ENCODE results near the gene GRPEL1.

GRPEL1 gene

DNA sequence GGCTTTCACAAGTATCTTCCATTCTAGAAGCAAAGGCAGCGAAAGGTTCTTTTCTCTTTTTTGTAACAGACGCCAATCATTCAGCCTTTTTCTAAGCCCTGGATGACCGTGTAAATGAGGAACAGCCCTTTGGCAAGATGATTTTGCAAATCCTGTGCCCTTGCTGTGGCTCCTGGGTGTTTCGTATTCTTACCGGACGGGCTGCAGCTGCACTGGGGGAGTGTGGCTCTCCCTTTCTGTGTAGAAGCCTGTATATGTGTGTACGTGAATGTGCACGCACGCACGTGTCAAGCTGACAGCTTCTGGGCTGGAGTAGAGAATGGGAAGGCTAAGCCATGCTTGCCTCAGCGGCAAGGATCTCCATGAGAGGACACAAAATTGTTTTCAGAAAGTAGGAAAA, 8.2 kb downstream of the GRPEL1 start:
- no peaks in the 10 kb centered on the region for H3K9me3 ChIP-seq (ENCODE audit: control insufficient read depth, insufficient read depth, low read length)
- H3K4me1 ChIP-seq (ENCODE audit: control insufficient read depth, insufficient read depth, low read length), result no peaks in the 10 kb centered on the region
- H3K4me3 ChIP-seq (ENCODE audit: low read depth, low read length), result no peak overlapping the region
- peaks cover 34% of the 10 kb centered on the region for H3K36me3 ChIP-seq (ENCODE audit: control insufficient read depth, insufficient read depth, low read length)
- no peak overlapping the region for H3K9ac ChIP-seq (ENCODE audit: low read depth, low read length)
- H3K27me3 ChIP-seq (ENCODE audit: control insufficient read depth, insufficient read depth, low read length), result no peaks in the 10 kb centered on the region

DNA sequence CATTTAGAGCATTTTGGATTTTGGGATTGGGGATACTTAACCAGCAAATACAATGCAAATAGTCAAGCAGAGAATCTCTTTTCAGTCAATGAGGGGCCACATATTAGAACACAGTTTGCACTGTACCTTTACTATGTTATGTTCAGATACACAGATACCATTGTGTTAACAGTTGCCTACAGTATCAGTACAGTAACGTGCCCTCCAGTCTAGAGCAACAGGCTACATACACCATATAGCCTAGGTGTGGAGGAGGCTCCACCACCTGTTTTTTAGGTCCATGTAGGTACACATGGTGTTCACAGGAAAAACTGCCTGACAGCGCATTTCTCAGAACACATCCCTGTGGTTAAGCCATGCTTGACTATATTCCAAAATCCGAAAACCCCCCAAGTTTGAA, 9.1 kb downstream of the GRPEL1 start:
- Histone ChIP-seq H3K27me3 (ENCODE audit: control insufficient read depth, insufficient read depth, low read length) (no peaks in the 10 kb centered on the region), H3K36me3 (ENCODE audit: control insufficient read depth, insufficient read depth, low read length) (peaks cover 32% of the 10 kb centered on the region), H3K9ac (ENCODE audit: low read depth, low read length) (no peak overlapping the region), H3K4me1 (ENCODE audit: control insufficient read depth, insufficient read depth, low read length) (no peaks in the 10 kb centered on the region), H3K9me3 (ENCODE audit: control insufficient read depth, insufficient read depth, low read length) (no peaks in the 10 kb centered on the region), H3K4me3 (ENCODE audit: low read depth, low read length) (no peak overlapping the region)

DNA sequence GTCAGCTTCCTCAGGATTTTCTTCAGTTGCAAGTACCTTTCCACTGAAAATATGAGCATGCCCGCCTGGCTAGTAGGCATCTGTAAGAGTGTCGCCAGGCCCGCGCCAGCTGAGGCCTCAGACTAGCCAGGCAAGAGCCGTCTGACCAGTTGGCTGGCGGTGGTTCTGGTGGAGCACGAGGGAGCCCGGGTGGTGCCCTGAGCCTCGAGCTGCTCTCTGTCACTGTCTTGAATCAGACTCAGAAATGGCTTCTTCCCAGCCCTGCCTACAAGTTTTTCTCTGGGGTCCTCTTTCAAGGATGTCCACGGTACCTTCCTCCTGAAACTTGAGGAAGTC, 11.9 kb downstream of the GRPEL1 start:
- peaks cover 14% of the 10 kb centered on the region for H3K36me3 ChIP-seq (ENCODE audit: control insufficient read depth, insufficient read depth, low read length)

DNA sequence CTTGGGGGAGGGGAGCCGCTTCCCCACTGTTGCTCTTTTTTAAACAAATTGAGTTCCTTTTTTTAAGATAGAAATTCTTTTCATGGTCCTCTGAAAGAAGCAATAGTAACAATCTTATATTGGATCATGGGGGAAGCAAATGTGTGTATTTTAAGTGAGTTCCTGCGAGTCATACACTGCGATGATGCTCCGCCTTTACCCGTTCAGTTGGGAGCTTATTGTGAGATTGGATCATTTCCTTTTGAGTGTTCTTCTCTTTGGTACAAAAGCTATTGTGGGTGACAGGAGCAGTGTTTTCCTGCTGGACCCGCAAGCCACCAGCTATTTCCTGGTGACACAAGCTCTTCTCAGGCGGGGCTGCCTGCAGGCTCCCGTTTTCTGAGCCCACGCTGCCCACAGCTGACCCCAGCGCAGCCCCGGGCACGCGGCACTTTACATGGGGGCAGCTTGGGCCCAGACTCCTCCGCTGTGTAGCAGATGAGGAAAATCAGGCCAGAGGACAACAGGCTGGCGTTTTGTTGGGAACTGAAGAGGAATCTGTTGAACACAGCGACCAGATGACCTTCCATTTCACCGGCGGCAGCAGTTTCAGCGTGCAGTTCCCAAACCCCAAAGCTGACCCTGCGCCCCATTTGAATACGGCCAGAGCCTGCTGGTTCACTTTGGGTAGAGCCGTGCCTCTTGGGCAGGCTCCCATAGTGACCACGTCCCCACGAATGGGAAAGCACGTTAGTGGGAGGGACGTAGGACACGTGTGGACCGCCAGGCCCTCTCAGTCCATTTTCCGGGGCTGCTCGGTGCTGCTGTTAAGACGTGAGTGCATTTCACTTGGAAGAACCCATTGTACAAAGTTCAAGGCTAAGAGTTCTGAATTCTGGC, 12.5 kb downstream of the GRPEL1 start:
- H3K9ac ChIP-seq (ENCODE audit: low read depth, low read length), result no peak overlapping the region
- H3K4me1 ChIP-seq (ENCODE audit: control insufficient read depth, insufficient read depth, low read length), result no peaks in the 10 kb centered on the region
- peaks cover 8% of the 10 kb centered on the region for H3K36me3 ChIP-seq (ENCODE audit: control insufficient read depth, insufficient read depth, low read length)
- H3K9me3 ChIP-seq (ENCODE audit: control insufficient read depth, insufficient read depth, low read length), result no peaks in the 10 kb centered on the region
- no peak overlapping the region for H3K4me3 ChIP-seq (ENCODE audit: low read depth, low read length)
- H3K27me3 ChIP-seq (ENCODE audit: control insufficient read depth, insufficient read depth, low read length), result no peaks in the 10 kb centered on the region

More for the DNA sequence above, 11.9 kb downstream of the GRPEL1 start:
- H3K4me1 ChIP-seq (ENCODE audit: control insufficient read depth, insufficient read depth, low read length), result no peaks in the 10 kb centered on the region
- no peaks in the 10 kb centered on the region for H3K27me3 ChIP-seq (ENCODE audit: control insufficient read depth, insufficient read depth, low read length)
- H3K9ac ChIP-seq (ENCODE audit: low read depth, low read length), result no peak overlapping the region
- H3K4me3 ChIP-seq (ENCODE audit: low read depth, low read length), result no peak overlapping the region
- H3K9me3 ChIP-seq (ENCODE audit: control insufficient read depth, insufficient read depth, low read length), result no peaks in the 10 kb centered on the region

DNA sequence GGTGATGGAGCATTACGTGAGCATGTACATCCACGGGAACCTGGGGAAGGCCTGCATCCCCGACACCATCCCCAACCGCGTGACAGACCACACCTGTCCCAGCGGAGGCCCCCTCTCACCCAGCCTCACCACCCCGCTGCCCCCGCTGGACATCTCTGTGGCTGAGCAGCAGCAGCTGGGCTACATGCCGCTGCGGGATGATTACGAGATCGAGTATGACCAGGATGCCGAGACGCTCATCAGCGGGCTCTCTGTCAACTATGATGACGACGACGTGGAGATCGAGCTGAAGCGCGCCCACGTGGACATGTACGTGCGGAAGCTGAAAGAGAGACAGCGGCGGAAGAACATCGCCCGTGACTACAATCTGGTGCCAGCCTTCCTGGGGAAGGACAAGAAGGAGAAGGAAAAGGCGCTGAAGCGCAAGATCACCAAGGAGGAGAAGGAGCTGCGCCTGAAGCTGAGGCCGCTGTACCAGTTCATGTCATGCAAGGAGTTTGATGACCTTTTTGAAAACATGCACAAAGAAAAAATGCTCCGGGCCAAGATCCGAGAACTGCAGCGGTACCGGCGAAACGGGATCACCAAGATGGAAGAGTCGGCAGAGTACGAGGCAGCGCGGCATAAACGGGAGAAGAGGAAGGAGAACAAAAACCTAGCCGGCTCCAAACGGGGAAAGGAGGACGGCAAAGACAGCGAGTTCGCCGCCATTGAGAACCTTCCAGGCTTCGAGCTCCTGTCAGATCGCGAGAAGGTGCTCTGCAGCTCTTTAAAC, 13.6 kb downstream of the GRPEL1 start:
- Histone ChIP-seq H3K4me1 (ENCODE audit: control insufficient read depth, insufficient read depth, low read length) (no peaks in the 10 kb centered on the region), H3K27me3 (ENCODE audit: control insufficient read depth, insufficient read depth, low read length) (no peaks in the 10 kb centered on the region), H3K9ac (ENCODE audit: low read depth, low read length) (no peak overlapping the region), H3K4me3 (ENCODE audit: low read depth, low read length) (no peak overlapping the region), H3K9me3 (ENCODE audit: control insufficient read depth, insufficient read depth, low read length) (no peaks in the 10 kb centered on the region), H3K36me3 (ENCODE audit: control insufficient read depth, insufficient read depth, low read length) (peaks cover 8% of the 10 kb centered on the region)

DNA sequence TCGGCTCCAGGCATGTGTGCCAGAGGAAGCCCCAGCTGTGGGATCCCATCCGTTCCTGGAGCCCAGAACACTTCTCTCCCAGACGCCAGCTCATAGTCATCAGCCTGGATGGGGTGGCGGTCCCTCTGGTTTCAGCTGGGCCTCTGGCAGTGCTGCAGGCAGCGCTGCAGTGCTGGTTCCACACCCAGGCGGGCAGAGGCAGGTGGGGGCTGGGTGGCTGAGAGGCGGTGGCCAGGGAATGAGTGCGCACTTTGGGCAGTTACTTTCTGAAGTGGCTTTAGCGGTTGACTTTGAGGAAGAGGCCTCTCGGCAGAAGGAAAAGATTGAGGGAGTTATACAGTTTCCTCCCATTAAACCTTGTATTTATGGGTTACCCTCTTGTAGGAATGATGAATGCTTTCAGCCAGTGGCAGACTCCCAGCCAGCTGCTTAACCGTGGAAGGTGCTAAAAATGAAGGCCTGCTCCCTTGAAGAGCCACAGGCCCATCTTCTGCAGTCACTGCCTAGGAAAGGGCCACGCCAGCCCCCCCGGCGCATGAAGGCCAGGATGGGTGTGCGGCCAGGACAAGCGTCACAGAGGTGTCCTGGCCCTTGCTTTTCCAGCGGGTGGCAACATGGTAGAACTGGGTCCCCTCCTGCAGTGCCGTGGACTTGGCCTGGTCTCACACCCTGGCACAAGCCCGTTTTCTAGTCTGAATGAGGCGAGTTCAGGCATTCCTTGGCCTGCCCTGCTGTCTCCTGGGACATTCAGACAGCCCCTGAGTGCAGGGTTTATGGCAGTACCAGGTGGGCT, 14.7 kb downstream of the GRPEL1 start:
- Histone ChIP-seq H3K36me3 (ENCODE audit: control insufficient read depth, insufficient read depth, low read length) (peaks cover 8% of the 10 kb centered on the region), H3K9me3 (ENCODE audit: control insufficient read depth, insufficient read depth, low read length) (no peaks in the 10 kb centered on the region), H3K4me1 (ENCODE audit: control insufficient read depth, insufficient read depth, low read length) (no peaks in the 10 kb centered on the region), H3K27me3 (ENCODE audit: control insufficient read depth, insufficient read depth, low read length) (no peaks in the 10 kb centered on the region), H3K9ac (ENCODE audit: low read depth, low read length) (no peak overlapping the region), H3K4me3 (ENCODE audit: low read depth, low read length) (no peak overlapping the region)

DNA sequence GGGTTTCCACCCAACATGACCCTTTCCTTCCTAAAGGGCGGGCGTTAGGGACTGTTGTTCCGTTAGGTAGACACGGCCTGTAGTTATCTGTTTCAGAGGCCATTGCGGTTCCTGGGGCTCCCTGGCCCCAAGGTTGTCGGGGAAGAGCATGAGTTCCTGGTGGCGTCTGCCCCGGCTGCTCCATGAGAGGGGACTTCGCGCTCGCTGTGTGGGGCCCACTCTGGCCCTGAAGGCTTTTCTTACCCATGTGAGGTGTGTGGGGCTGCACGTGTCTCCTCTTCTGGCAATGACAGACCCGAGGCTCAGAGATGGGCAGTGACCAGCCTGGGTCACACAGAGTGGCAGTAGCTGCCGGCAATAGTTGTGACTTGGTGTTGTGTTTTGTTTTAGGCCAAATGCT, 15.6 kb downstream of the GRPEL1 start:
- no peak overlapping the region for H3K9ac ChIP-seq (ENCODE audit: low read depth, low read length)

DNA sequence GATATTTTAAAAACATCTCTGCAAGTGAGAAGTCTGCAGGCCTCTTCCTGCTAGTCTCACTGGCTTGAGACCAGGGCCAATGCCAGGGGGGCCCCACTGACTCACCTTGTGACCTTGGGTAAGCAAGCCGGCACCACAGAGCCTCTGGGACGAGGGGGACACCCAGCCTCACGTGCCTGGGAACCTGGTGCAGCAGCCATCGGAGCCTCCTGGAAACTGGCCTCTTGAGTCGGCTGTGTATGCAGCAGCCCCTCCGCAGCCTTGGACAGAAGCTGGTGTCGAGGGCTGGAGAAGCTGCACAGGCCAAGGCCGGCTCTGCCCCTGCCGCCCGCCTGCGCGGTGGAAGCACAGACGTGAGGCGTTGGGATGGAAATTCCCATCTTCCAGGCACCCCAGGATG, 16.0 kb downstream of the GRPEL1 start:
- no peak overlapping the region for H3K9ac ChIP-seq (ENCODE audit: low read depth, low read length)
- no peaks in the 10 kb centered on the region for H3K27me3 ChIP-seq (ENCODE audit: control insufficient read depth, insufficient read depth, low read length)
- no peak overlapping the region for H3K4me3 ChIP-seq (ENCODE audit: low read depth, low read length)
- H3K4me1 ChIP-seq (ENCODE audit: control insufficient read depth, insufficient read depth, low read length), result no peaks in the 10 kb centered on the region
- H3K36me3 ChIP-seq (ENCODE audit: control insufficient read depth, insufficient read depth, low read length), result peaks cover 8% of the 10 kb centered on the region
- no peaks in the 10 kb centered on the region for H3K9me3 ChIP-seq (ENCODE audit: control insufficient read depth, insufficient read depth, low read length)

More for the DNA sequence above, 15.6 kb downstream of the GRPEL1 start:
- Histone ChIP-seq H3K36me3 (ENCODE audit: control insufficient read depth, insufficient read depth, low read length) (peaks cover 8% of the 10 kb centered on the region), H3K27me3 (ENCODE audit: control insufficient read depth, insufficient read depth, low read length) (no peaks in the 10 kb centered on the region), H3K9me3 (ENCODE audit: control insufficient read depth, insufficient read depth, low read length) (no peaks in the 10 kb centered on the region), H3K4me1 (ENCODE audit: control insufficient read depth, insufficient read depth, low read length) (no peaks in the 10 kb centered on the region), H3K4me3 (ENCODE audit: low read depth, low read length) (no peak overlapping the region)

DNA sequence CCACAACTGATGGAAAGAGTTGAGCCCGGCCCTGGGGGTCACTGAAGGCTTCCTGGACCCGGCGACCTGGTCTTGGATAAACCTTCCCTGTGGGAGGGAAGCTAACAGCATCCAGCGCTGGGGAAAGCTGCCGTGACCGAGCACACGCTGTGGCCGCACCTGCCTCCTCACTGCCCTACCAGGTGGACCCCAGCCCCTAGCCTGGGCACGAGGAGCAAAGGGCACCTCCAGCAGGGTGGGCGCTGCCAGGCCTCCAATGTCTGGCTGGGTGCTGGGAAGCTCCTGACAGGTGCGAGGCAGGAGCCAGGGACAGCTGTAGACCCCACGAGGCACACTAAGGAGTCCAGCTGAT, 16.7 kb downstream of the GRPEL1 start:
- no peak overlapping the region for H3K9ac ChIP-seq (ENCODE audit: low read depth, low read length)
- peaks cover 10% of the 10 kb centered on the region for H3K36me3 ChIP-seq (ENCODE audit: control insufficient read depth, insufficient read depth, low read length)
- H3K9me3 ChIP-seq (ENCODE audit: control insufficient read depth, insufficient read depth, low read length), result no peaks in the 10 kb centered on the region
- no peaks in the 10 kb centered on the region for H3K27me3 ChIP-seq (ENCODE audit: control insufficient read depth, insufficient read depth, low read length)
- no peaks in the 10 kb centered on the region for H3K4me1 ChIP-seq (ENCODE audit: control insufficient read depth, insufficient read depth, low read length)
- H3K4me3 ChIP-seq (ENCODE audit: low read depth, low read length), result no peak overlapping the region

DNA sequence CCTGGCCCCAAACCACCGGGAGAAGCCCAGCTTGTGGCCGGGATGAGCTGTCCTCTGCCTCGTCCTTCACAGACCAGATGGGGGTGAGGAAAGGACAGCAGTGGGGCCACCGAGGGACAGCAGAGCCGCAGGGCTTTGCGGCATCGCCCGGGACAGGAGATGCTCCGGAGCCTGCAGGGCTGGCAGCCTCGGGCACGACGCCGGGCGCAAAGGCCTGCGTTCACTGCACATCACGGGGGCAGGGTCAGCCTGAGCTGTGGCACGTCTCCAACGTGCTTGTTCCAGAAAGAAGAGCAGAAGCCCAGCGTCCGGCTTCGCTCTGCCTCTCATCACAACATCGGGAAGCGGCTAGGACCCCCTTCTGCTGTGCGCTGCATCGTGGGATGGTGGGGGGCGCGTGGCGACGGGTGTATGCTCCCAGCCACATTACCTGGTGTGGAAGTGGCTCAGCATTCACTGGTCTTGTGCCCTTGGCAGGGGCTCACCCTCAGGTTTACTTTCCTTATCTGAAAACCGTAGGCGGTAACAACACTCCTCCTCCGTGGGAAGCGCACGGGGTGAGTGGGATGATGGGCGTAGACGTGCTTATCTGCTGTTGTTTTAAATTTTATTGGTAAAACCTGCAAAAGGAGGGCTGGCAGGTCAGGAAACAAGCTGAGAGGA, 17.3 kb downstream of the GRPEL1 start:
- H3K27me3 ChIP-seq (ENCODE audit: control insufficient read depth, insufficient read depth, low read length), result no peaks in the 10 kb centered on the region
- H3K4me3 ChIP-seq (ENCODE audit: low read depth, low read length), result no peak overlapping the region
- no peak overlapping the region for H3K9ac ChIP-seq (ENCODE audit: low read depth, low read length)
- no peaks in the 10 kb centered on the region for H3K4me1 ChIP-seq (ENCODE audit: control insufficient read depth, insufficient read depth, low read length)
- H3K9me3 ChIP-seq (ENCODE audit: control insufficient read depth, insufficient read depth, low read length), result no peaks in the 10 kb centered on the region
- H3K36me3 ChIP-seq (ENCODE audit: control insufficient read depth, insufficient read depth, low read length), result peaks cover 10% of the 10 kb centered on the region

DNA sequence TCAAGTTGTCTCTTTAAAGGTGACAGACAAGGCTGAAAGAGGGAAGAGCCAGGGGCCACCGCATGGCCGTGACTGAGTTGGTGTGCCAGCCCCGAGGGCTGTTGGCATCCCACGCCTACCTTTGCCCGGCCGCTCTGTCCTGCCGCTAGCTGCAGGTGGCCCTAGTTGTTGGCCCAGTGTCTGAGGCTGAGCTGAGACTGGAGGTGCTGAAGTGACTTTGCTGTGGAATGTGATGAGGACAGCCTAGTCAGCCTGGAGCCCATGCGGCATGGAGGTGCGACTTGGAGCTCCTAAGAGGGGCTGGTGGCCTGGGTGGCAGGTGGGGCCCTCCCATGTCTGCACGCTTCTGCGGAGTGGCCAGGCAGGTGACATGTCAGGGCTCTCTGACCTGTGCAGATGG, 18.1 kb downstream of the GRPEL1 start:
- no peaks in the 10 kb centered on the region for H3K27me3 ChIP-seq (ENCODE audit: control insufficient read depth, insufficient read depth, low read length)
- no peaks in the 10 kb centered on the region for H3K4me1 ChIP-seq (ENCODE audit: control insufficient read depth, insufficient read depth, low read length)
- H3K36me3 ChIP-seq (ENCODE audit: control insufficient read depth, insufficient read depth, low read length), result peaks cover 6% of the 10 kb centered on the region
- no peak overlapping the region for H3K9ac ChIP-seq (ENCODE audit: low read depth, low read length)
- no peak overlapping the region for H3K4me3 ChIP-seq (ENCODE audit: low read depth, low read length)
- H3K9me3 ChIP-seq (ENCODE audit: control insufficient read depth, insufficient read depth, low read length), result no peaks in the 10 kb centered on the region

Measured in iPS-15b (cell line).